Activated naive CD4-positive, alpha-beta T cell treated with anti-CD3 and anti-CD28 coated beads, Interleukin-2, amount 10 ng/mL, durations not matched to agents 7 days and 5 days (primary cell): ENCODE results near the gene MDFIC.
A peak's percentile ranks its signal among the peaks of the same experiment; 100 is the strongest.

Experiments used
- CTCF ChIA-PET: fragments of 350-600 bp; sonication (Branson Sonifier 250); formaldehyde crosslinking; loops from one replicate; lab custom pipeline; 2021; ENCODE audit warnings: antibody characterized with exemption; lab: Charles Lee
- DNase-seq: peaks from one replicate; pipeline ENCODE4 v3.0.0-alpha.2; 2020
- H3K27ac Mint-ChIP-seq: one replicate; pipeline ENCODE4 v1.8.0; 2021; ENCODE audit warnings: mild to moderate bottlenecking, moderate library complexity, mixed read lengths
- H3K27me3 Mint-ChIP-seq: one replicate; pipeline ENCODE4 v1.8.0; 2021; ENCODE audit warnings: mild to moderate bottlenecking, mixed read lengths
- H3K36me3 Mint-ChIP-seq: one replicate; pipeline ENCODE4 v1.8.0; 2021; ENCODE audit warnings: mixed read lengths
- H3K4me1 Mint-ChIP-seq: one replicate; pipeline ENCODE4 v1.8.0; 2021; ENCODE audit warnings: mixed read lengths
- H3K4me3 Mint-ChIP-seq: one replicate; pipeline ENCODE4 v1.8.0; 2021; ENCODE audit warnings: mild to moderate bottlenecking, moderate library complexity, mixed read lengths
- H3K9me3 Mint-ChIP-seq: one replicate; pipeline ENCODE4 v1.8.0; 2021; ENCODE audit warnings: mixed read lengths

Gene MDFIC

GRCh38 chr7:114932991-114933390 lies 11.1 kb downstream of the MDFIC start:
- no peak for DNase-seq
- no peak overlapping the region for H3K27ac Mint-ChIP-seq
- H3K27me3 Mint-ChIP-seq: no peaks in the 10 kb centered on the region
- H3K4me1 Mint-ChIP-seq: peaks cover 35% of the 10 kb centered on the region
- CTCF ChIA-PET: interaction anchor here (1.0 kb wide), 1 partner anchor 9 kb away, joined by 4 read pairs; no protein-coding TSS in a partner anchor
- peak overlapping the region; percentile 2 for H3K4me3 Mint-ChIP-seq
- peaks cover 37% of the 10 kb centered on the region for H3K36me3 Mint-ChIP-seq
- H3K9me3 Mint-ChIP-seq: no peaks in the 10 kb centered on the region

GRCh38 chr7:114933658-114934057 lies 11.8 kb downstream of the MDFIC start:
- peaks cover 37% of the 10 kb centered on the region for H3K4me1 Mint-ChIP-seq
- no peak for DNase-seq
- CTCF ChIA-PET: no interaction called here
- no peak overlapping the region for H3K4me3 Mint-ChIP-seq
- no peaks in the 10 kb centered on the region for H3K9me3 Mint-ChIP-seq
- no peaks in the 10 kb centered on the region for H3K27me3 Mint-ChIP-seq
- no peak overlapping the region for H3K27ac Mint-ChIP-seq
- H3K36me3 Mint-ChIP-seq: peaks cover 42% of the 10 kb centered on the region

- Mint-ChIP-seq H3K4me1 (peaks cover 39% of the 10 kb centered on the region), H3K4me3 (no peak overlapping the region), H3K36me3 (peaks cover 44% of the 10 kb centered on the region), H3K27me3 (no peaks in the 10 kb centered on the region), H3K27ac (no peak overlapping the region), H3K9me3 (no peaks in the 10 kb centered on the region)
- DNase-seq: no peak
- CTCF ChIA-PET: no interaction called here
Observed at GRCh38 chr7:114934086-114934485, 12.2 kb downstream of the MDFIC start.

GRCh38 chr7:114934713-114935112 lies 12.8 kb downstream of the MDFIC start:
- Mint-ChIP-seq H3K9me3 (no peaks in the 10 kb centered on the region), H3K27ac (no peak overlapping the region), H3K4me1 (peaks cover 39% of the 10 kb centered on the region), H3K36me3 (peaks cover 48% of the 10 kb centered on the region), H3K4me3 (no peak overlapping the region), H3K27me3 (no peaks in the 10 kb centered on the region)
- CTCF ChIA-PET: no interaction called here
- DNase-seq: no peak

- H3K27me3 Mint-ChIP-seq: no peaks in the 10 kb centered on the region
- CTCF ChIA-PET: no interaction called here
- DNase-seq: no peak
- H3K9me3 Mint-ChIP-seq: no peaks in the 10 kb centered on the region
- H3K4me1 Mint-ChIP-seq: peaks cover 50% of the 10 kb centered on the region
- peaks cover 54% of the 10 kb centered on the region for H3K36me3 Mint-ChIP-seq
- no peak overlapping the region for H3K27ac Mint-ChIP-seq
- H3K4me3 Mint-ChIP-seq: no peak overlapping the region
Observed at GRCh38 chr7:114936471-114936870, 14.6 kb downstream of the MDFIC start.

- no peak overlapping the region for H3K27ac Mint-ChIP-seq
- no peaks in the 10 kb centered on the region for H3K27me3 Mint-ChIP-seq
- no peak overlapping the region for H3K4me3 Mint-ChIP-seq
- CTCF ChIA-PET: no interaction called here
- H3K4me1 Mint-ChIP-seq: peaks cover 57% of the 10 kb centered on the region
- no peak for DNase-seq
- H3K9me3 Mint-ChIP-seq: no peaks in the 10 kb centered on the region
- H3K36me3 Mint-ChIP-seq: peaks cover 59% of the 10 kb centered on the region
Observed at GRCh38 chr7:114937446-114937845, 15.6 kb downstream of the MDFIC start.

GRCh38 chr7:114938785-114939184 lies 16.9 kb downstream of the MDFIC start:
- peaks cover 60% of the 10 kb centered on the region for H3K36me3 Mint-ChIP-seq
- CTCF ChIA-PET: interaction anchor here (1.3 kb wide), 1 partner anchor 73 kb away, joined by 3 read pairs; no protein-coding TSS in a partner anchor
- H3K4me1 Mint-ChIP-seq: peaks cover 57% of the 10 kb centered on the region
- no peaks in the 10 kb centered on the region for H3K27me3 Mint-ChIP-seq
- no peak for DNase-seq
- H3K27ac Mint-ChIP-seq: no peak overlapping the region
- no peak overlapping the region for H3K4me3 Mint-ChIP-seq
- H3K9me3 Mint-ChIP-seq: no peaks in the 10 kb centered on the region

- Mint-ChIP-seq H3K4me3 (no peak overlapping the region), H3K4me1 (peaks cover 49% of the 10 kb centered on the region), H3K9me3 (no peaks in the 10 kb centered on the region), H3K27ac (no peak overlapping the region), H3K27me3 (no peaks in the 10 kb centered on the region), H3K36me3 (peaks cover 60% of the 10 kb centered on the region)
- no peak for DNase-seq
- CTCF ChIA-PET: interaction anchor here (1.3 kb wide), 1 partner anchor 74 kb away, joined by 3 read pairs; no protein-coding TSS in a partner anchor
Observed at GRCh38 chr7:114939484-114940097, 17.7 kb downstream of the MDFIC start.

- no peaks in the 10 kb centered on the region for H3K27me3 Mint-ChIP-seq
- no peak overlapping the region for H3K4me3 Mint-ChIP-seq
- H3K27ac Mint-ChIP-seq: no peak overlapping the region
- CTCF ChIA-PET: interaction anchor here (1.3 kb wide), 1 partner anchor 75 kb away, joined by 3 read pairs; no protein-coding TSS in a partner anchor
- no peaks in the 10 kb centered on the region for H3K9me3 Mint-ChIP-seq
- DNase-seq: no peak
- H3K36me3 Mint-ChIP-seq: peaks cover 62% of the 10 kb centered on the region
- H3K4me1 Mint-ChIP-seq: peaks cover 45% of the 10 kb centered on the region
Observed at GRCh38 chr7:114940220-114940619, 18.3 kb downstream of the MDFIC start.

- H3K36me3 Mint-ChIP-seq: peaks cover 74% of the 10 kb centered on the region
- peaks cover 34% of the 10 kb centered on the region for H3K4me1 Mint-ChIP-seq
- no peak overlapping the region for H3K27ac Mint-ChIP-seq
- H3K27me3 Mint-ChIP-seq: no peaks in the 10 kb centered on the region
- CTCF ChIA-PET: no interaction called here
- DNase-seq: no peak
- no peak overlapping the region for H3K4me3 Mint-ChIP-seq
- no peaks in the 10 kb centered on the region for H3K9me3 Mint-ChIP-seq
Observed at GRCh38 chr7:114941692-114942091, 19.8 kb downstream of the MDFIC start.

- DNase-seq: no peak
- Mint-ChIP-seq H3K4me1 (peaks cover 38% of the 10 kb centered on the region), H3K36me3 (peaks cover 78% of the 10 kb centered on the region), H3K4me3 (no peak overlapping the region), H3K9me3 (no peaks in the 10 kb centered on the region), H3K27ac (no peak overlapping the region), H3K27me3 (no peaks in the 10 kb centered on the region)
- CTCF ChIA-PET: interaction anchor here (0.6 kb wide), 1 partner anchor 27 kb away, joined by 3 read pairs; no protein-coding TSS in a partner anchor
Observed at GRCh38 chr7:114942446-114943175, 20.7 kb downstream of the MDFIC start.

- Mint-ChIP-seq H3K4me3 (no peak overlapping the region), H3K4me1 (peaks cover 47% of the 10 kb centered on the region), H3K27me3 (no peaks in the 10 kb centered on the region), H3K27ac (no peak overlapping the region), H3K9me3 (no peaks in the 10 kb centered on the region), H3K36me3 (peaks cover 81% of the 10 kb centered on the region)
- CTCF ChIA-PET: interaction anchor here (0.6 kb wide), 1 partner anchor 28 kb away, joined by 3 read pairs; no protein-coding TSS in a partner anchor
- DNase-seq: no peak
Observed at GRCh38 chr7:114943530-114943929, 21.6 kb downstream of the MDFIC start.

GRCh38 chr7:114943953-114944744 lies 22.3 kb downstream of the MDFIC start:
- no peak for DNase-seq
- Mint-ChIP-seq H3K36me3 (peaks cover 83% of the 10 kb centered on the region), H3K27ac (no peak overlapping the region), H3K9me3 (no peaks in the 10 kb centered on the region), H3K4me1 (peaks cover 50% of the 10 kb centered on the region), H3K4me3 (no peak overlapping the region), H3K27me3 (no peaks in the 10 kb centered on the region)
- CTCF ChIA-PET: interaction anchor here (1.3 kb wide), 1 partner anchor 79 kb away, joined by 3 read pairs; no protein-coding TSS in a partner anchor
